ENCODE data around the gene NEK9. TPM values are rescaled to one million over a fixed set of nuclear protein-coding genes. Genes with fewer than 3 reads are reported as not detected.

NEK9 gene
- 30.0 to 34.4 TPM (median 32.0 TPM) in 5 replicates for total RNA-seq (2022; extraction: Qiagen RNA extraction; ENCODE audit: low read depth)

DNA sequence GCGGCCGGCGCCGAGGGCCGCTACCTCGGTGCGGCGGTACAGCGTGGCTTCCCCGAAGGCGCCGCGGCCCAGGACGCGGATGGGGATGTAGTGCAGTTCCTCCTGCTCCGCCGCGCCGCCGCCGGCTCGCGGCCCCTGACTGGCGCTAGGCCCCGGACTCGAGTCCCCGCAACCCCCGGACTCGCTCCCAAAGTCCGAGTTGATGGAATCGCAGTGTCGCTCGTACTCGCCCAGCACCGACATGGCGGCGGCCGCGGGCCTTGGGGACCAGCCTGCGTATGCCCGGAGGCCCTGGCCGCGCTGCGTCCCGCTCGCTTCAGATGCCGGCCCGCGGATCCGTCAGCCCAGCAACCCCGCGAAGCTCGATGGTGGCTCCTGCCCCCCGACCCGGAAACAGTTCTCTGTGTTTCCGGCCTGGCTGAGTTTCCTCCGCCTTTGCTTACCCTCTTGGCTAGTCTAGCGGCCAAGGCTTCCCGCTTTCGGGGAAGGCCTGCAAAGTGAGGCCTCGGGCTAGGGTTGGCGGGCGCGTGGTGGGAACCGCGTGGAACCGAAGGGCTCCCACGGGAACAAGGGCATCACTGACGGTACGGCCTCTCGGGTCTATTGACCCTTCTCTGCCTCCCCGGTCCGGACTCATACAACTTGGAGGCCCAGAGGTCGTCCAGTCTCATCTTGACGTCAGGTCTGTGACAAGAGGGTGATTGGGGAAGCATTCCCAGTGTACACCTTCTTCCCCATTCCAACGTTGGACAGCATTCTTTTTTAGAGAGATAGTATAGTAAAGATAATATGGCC, at the start of gene NEK9:
Gene NEK9, minus strand, starts transcription at position 370 of the 795 bp plus-strand sequence. Its CDS starts 127 bp downstream, at position 243.

DNA sequence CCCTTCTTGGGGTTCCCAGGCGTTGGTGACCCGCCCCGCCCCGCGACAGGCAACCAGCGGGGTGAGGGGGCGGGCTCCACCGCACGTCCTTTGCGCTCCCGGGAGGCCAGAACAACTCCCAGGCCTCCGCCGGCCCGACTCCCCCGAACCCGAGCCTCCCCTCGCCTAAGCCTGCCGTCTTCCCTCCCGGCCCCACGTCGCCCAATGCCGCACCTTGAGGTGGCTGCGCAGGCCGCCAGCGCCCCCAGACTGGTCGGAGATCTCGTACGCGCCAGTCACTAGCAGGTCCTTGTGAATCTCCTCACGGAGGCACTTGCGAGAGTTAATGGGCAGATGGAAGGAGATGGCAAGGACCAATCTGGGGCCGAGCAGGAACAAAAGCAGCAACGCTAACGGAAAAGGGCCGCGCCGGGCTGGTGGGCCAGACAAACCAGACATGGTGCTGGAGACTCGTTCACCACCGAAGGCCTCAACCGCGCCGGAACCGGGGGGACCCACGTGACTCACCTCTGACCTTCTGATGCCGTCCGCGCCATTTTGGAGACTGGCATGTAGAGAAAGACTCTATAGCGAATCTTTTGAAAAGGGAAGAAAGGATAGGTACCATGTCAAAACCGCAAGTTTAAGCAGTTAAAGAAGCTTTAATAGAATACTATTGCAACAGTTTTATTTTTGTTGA, 49.4 kb upstream of the NEK9 start, which contains the start of gene TMED10:
Gene TMED10, minus strand, starts transcription at position 471 of the 679 bp plus-strand sequence. Its CDS starts 33 bp downstream, at position 438.

DNA sequence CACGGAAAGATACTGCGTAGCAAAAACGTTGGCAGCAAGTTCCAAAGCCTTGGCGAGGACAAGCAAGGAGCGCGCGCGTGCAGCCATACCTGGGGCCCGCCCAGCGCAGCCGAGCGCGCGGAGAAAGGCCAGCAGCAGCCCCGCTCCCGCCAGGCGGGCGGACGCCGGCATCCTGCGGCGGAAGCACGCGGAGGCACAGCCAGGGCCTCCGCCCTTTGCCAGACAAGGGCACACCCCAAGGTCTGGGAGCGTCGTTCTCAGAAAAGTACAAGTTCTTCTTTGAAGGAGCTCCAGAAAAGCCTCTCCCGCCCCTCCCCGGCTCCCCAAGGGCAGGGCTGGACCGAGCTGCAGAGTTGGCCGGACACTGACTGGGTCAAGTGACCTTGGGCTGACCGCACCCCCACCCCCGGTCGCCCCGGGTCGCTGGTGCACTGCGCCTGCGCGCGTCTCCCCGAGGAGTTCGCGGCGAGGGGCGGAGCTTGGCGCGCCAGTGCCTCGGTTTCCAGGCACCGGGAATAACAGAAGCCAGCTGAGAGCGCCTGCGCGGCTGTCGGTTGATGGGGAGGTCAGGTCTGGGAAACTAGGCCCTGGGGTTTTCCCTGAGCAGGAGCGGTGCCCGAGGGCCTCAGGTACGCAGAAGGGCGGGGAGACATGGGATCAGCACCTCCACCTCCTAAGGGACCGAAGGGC, 57.6 kb downstream of the NEK9 start, which contains the start of gene ZC2HC1C:
Gene ZC2HC1C, plus strand, starts transcription at position 521 of the 690 bp plus-strand sequence. CDS start 933 bp downstream, outside the sequence.

DNA sequence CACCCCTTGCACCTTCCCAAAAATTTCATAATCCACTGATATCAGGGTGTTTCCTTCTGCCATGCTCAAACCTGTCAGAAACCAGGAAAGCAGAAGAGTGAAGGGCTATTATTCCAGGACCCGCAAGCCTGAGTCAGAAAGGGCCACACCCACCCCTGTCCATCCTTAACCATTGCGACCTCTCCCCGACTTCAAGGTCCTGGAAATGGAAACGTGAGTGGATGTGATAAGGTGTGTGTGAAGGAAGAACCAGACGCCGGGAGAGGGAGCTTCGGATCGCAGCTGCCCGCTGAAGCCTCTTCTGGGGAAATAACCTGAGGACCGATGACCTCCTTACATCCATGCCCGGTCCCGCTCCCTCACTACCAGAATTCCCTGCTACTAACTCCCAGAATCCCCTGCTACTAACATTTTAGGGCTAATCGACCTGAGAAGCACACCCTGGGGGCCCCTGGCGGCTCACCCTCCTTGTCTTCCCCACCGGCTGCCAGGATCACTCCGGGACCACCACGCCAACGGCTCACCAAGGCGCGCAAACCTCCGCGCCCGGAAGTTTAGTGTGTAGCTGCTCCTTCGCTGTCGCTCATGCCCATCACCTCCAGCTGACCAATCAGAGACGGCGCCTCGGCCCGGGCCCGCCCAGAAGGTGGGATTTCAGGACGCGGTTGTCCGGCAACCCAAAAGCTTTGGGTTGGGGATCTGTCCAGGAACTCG, 63.2 kb downstream of the NEK9 start, which contains the start of gene ACYP1:
Gene ACYP1, minus strand, starts transcription at position 534 of the 714 bp plus-strand sequence. Its CDS starts 471 bp downstream, at position 63.

DNA sequence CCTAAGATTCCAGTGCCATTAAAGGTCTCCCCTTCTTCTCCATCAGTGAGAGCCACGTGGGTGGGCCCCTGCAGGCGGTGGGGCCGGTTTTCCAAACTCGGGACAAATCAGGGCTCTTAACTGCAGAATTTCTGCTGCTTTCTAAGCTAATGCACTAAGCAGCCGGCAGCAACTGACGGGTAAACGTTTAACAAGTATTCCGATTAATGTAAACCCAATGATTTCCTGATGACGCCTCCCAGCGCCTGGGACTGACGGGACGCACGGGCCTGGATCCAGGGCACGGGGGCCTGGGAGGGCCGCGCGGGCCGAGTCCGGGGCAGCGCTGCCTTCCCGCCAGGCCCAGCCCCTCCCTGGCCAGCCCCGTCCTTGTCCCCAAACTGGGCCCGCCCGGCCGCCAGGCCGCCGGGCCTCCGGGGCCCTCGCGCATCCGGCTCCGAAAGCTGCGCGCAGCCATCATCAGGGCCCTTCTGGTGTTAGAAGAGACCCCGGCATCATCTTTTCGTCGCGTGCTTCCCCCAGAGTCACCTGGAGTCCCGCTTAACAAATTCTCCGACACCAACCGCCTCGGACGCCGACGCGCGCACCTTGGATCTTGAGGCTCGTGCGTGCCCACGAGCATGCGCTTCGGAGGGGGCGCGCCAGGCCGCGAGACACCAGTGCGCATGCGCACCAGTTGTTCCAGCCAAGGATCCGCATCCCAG, 75.8 kb downstream of the NEK9 start, which contains the start of gene MLH3:
Gene MLH3, minus strand, starts transcription at position 616 of the 704 bp plus-strand sequence. CDS start 1,812 bp downstream, outside the sequence.

Other genes starting within 250 kb of the NEK9 start
- 92.4 to 99.9 TPM (median 97.6 TPM) in 5 replicates for gene DLST, start 245.1 kb downstream of the NEK9 start, total RNA-seq (2022; extraction: Qiagen RNA extraction; ENCODE audit: low read depth)
- 0.23 to 0.82 TPM (median 0.50 TPM) in 5 replicates for gene RPS6KL1, start 203.8 kb downstream of the NEK9 start, total RNA-seq (2022; extraction: Qiagen RNA extraction; ENCODE audit: low read depth)
- 1.7 to 3.8 TPM (median 3.5 TPM) in 5 replicates for gene PGF, start 171.5 kb downstream of the NEK9 start, total RNA-seq (2022; extraction: Qiagen RNA extraction; ENCODE audit: low read depth)
- gene EIF2B2, start 124.1 kb downstream of the NEK9 start, total RNA-seq (2022; extraction: Qiagen RNA extraction; ENCODE audit: low read depth) = 71.4 to 82.3 TPM (median 76.3 TPM) in 5 replicates
- 12.0 to 19.7 TPM (median 17.4 TPM) in 5 replicates for gene MLH3, start 75.6 kb downstream of the NEK9 start, total RNA-seq (2022; extraction: Qiagen RNA extraction; ENCODE audit: low read depth)
- gene ACYP1, start 63.0 kb downstream of the NEK9 start, total RNA-seq (2022; extraction: Qiagen RNA extraction; ENCODE audit: low read depth) = 21.3 to 25.2 TPM (median 23.6 TPM) in 5 replicates
- 2.2 to 3.1 TPM (median 2.8 TPM) in 5 replicates for gene ZC2HC1C, start 57.4 kb downstream of the NEK9 start, total RNA-seq (2022; extraction: Qiagen RNA extraction; ENCODE audit: low read depth)
- gene TMED10, start 49.6 kb upstream of the NEK9 start, total RNA-seq (2022; extraction: Qiagen RNA extraction; ENCODE audit: low read depth) = 251 to 318 TPM (median 272 TPM) in 5 replicates
- 5.8 to 8.9 TPM (median 8.2 TPM) in 5 replicates for gene FOS, start 151.8 kb upstream of the NEK9 start, total RNA-seq (2022; extraction: Qiagen RNA extraction; ENCODE audit: low read depth)

Measured in A549 treated with CpdA at 1 μM for 4 hours (cell line).